Fibroblast of lung (primary cell): ENCODE measurements around the gene ZIM2. TPM values are rescaled to one million over a fixed set of nuclear protein-coding genes. Genes with fewer than 3 reads are reported as not detected.

Experiments used
- DNase-seq, 2 donors: peaks; one replicate each; pipeline versions ENCODE4 v3.0.0 to v3.0.0-alpha.2; 2010; ENCODE audit warnings: low read depth in 2 of 2
- H2AFZ ChIP-seq: 2 replicates; pipeline ENCODE4 v1.5.1; 2012; ENCODE audit warnings: low read length, control low read depth, inconsistent platforms
- H3K27ac ChIP-seq: 2 replicates; pipeline ENCODE4 v1.5.1; 2011; ENCODE audit warnings: low read length, control low read depth; ENCODE audit not compliant: insufficient read depth
- H3K27me3 ChIP-seq: 2 replicates; pipeline ENCODE4 v1.5.1; 2011; ENCODE audit warnings: mild to moderate bottlenecking, low read length; ENCODE audit not compliant: control insufficient read depth, insufficient read depth
- H3K36me3 ChIP-seq: 2 replicates; pipeline ENCODE4 v1.5.1; 2011; ENCODE audit warnings: low read length; ENCODE audit not compliant: control insufficient read depth, insufficient read depth
- H3K4me1 ChIP-seq: 2 replicates; pipeline ENCODE4 v1.5.1; 2011; ENCODE audit warnings: low read length; ENCODE audit not compliant: control insufficient read depth, insufficient read depth; ENCODE audit errors: extremely low read depth
- H3K4me2 ChIP-seq: 2 replicates; pipeline ENCODE4 v1.5.1; 2011; ENCODE audit warnings: low read length, control low read depth; ENCODE audit not compliant: insufficient read depth; ENCODE audit errors: extremely low read depth
- H3K4me3 ChIP-seq, 4 experiments: fragments of 200-600 bp in 1 of 4; sonication (generic) in 1 of 4; replicated peaks in 1 of 4; 2 replicates each; pipeline ENCODE4 v1.5.1; 2011 to 2016; ENCODE audit warnings: low read length in 4 of 4, low read depth in 3 of 4, mild to moderate bottlenecking in 3 of 4, control low read depth in 2 of 4, inconsistent platforms in 1 of 4, mixed read lengths in 1 of 4; ENCODE audit not compliant: insufficient read depth in 1 of 4; ENCODE audit errors: control extremely low read depth in 1 of 4
- H3K79me2 ChIP-seq: 2 replicates; pipeline ENCODE4 v1.5.1; 2012; ENCODE audit warnings: mild to moderate bottlenecking, low read length, inconsistent platforms; ENCODE audit not compliant: control insufficient read depth, insufficient read depth
- H3K9ac ChIP-seq: 2 replicates; pipeline ENCODE4 v1.5.1; 2011; ENCODE audit warnings: mild to moderate bottlenecking, low read length, control low read depth; ENCODE audit not compliant: insufficient read depth
- H3K9me3 ChIP-seq: 2 replicates; pipeline ENCODE4 v1.5.1; 2012; ENCODE audit warnings: low read depth, low read length; ENCODE audit not compliant: control insufficient read depth, insufficient read depth
- H4K20me1 ChIP-seq: 2 replicates; pipeline ENCODE4 v1.5.1; 2011; ENCODE audit warnings: low read length; ENCODE audit not compliant: control insufficient read depth, insufficient read depth; ENCODE audit errors: extremely low read depth
- CTCF ChIP-seq, 2 donors: IDR thresholded peaks in 1 of 2; conservative IDR thresholded peaks in 1 of 2; 1 replicate in 1 of 2; 2 replicates in 1 of 2; pipeline ENCODE4 v1.5.1; 2011 to 2012; ENCODE audit warnings: low read length in 2 of 2, control low read depth in 1 of 2, inconsistent platforms in 1 of 2, low read depth in 1 of 2, mild to moderate bottlenecking in 1 of 2
- EZH2 ChIP-seq: IDR thresholded peaks from 2 replicates; pipeline ENCODE4 v1.5.1; 2012; ENCODE audit warnings: low read length, control low read depth, mild to moderate bottlenecking; ENCODE audit errors: missing control alignments
- polyA plus RNA-seq, 2 donors: library from polyadenylated mRNA; depleted of rRNA in 1 of 2; stranded (reverse) in 1 of 2; unstranded in 1 of 2; fragments of >200 nt; gene quantifications; 2 replicates each; pipeline ENCODE4 v1.2.1, GENCODE V29; 2011 to 2012; ENCODE audit warnings: missing spikeins in 1 of 2
- total RNA-seq: library from RNA; depleted of rRNA; stranded (reverse); fragments of >200 nt; gene quantifications from 2 replicates; pipeline ENCODE4 v1.2.1, GENCODE V29; 2014

The ZIM2 gene
- total and polyA plus RNA-seq, 2 donors (not counting 1 experiment from before 2014, with no cell fraction given) = not detected

GRCh38 chr19:56760842-56761241, 79.7 kb downstream of the ZIM2 start:
- H3K27ac ChIP-seq = no peak overlapping the region
- no peak overlapping the region for H3K4me3 ChIP-seq
- H3K4me2 ChIP-seq = no peak overlapping the region
- H3K36me3 ChIP-seq = no peaks in the 10 kb centered on the region
- H3K9me3 ChIP-seq = no peaks in the 10 kb centered on the region
- H2AFZ ChIP-seq = no peak overlapping the region
- no peaks in the 10 kb centered on the region for H4K20me1 ChIP-seq
- H3K9ac ChIP-seq = no peak overlapping the region
- no peaks in the 10 kb centered on the region for H3K79me2 ChIP-seq
- DNase-seq = no peak
- no peaks in the 10 kb centered on the region for H3K4me1 ChIP-seq
- TF ChIP-seq CTCF (conservative IDR thresholded peaks at IDR 0.05 in 1 of 2, IDR thresholded peaks at IDR 0.05 in 1 of 2; ENCODE audit: low read depth in 1 of 2, low read length in 2 of 2) (no peak), EZH2 (no peak)
- H3K27me3 ChIP-seq = no peaks in the 10 kb centered on the region

GRCh38 chr19:56759531-56759930, 81.0 kb downstream of the ZIM2 start:
- Histone ChIP-seq H4K20me1 (no peaks in the 10 kb centered on the region), H3K9me3 (no peaks in the 10 kb centered on the region), H3K4me2 (no peak overlapping the region), H2AFZ (no peak overlapping the region), H3K27me3 (no peaks in the 10 kb centered on the region), H3K4me3 (no peak overlapping the region), H3K9ac (no peak overlapping the region), H3K27ac (no peak overlapping the region), H3K36me3 (no peaks in the 10 kb centered on the region), H3K79me2 (no peaks in the 10 kb centered on the region), H3K4me1 (no peaks in the 10 kb centered on the region)
- TF ChIP-seq CTCF (conservative IDR thresholded peaks at IDR 0.05 in 1 of 2, IDR thresholded peaks at IDR 0.05 in 1 of 2; ENCODE audit: low read depth in 1 of 2, low read length in 2 of 2) (no peak), EZH2 (no peak)
- no peak for DNase-seq

- Histone ChIP-seq H3K4me1 (no peaks in the 10 kb centered on the region), H2AFZ (no peak overlapping the region), H3K27ac (no peak overlapping the region), H4K20me1 (no peaks in the 10 kb centered on the region), H3K79me2 (no peaks in the 10 kb centered on the region), H3K36me3 (no peaks in the 10 kb centered on the region), H3K27me3 (no peaks in the 10 kb centered on the region), H3K4me2 (no peak overlapping the region), H3K9me3 (no peaks in the 10 kb centered on the region), H3K4me3 (no peak overlapping the region), H3K9ac (no peak overlapping the region)
- TF ChIP-seq EZH2 = no peak
- TF ChIP-seq CTCF (conservative IDR thresholded peaks at IDR 0.05 in 1 of 2, IDR thresholded peaks at IDR 0.05 in 1 of 2; ENCODE audit: low read depth in 1 of 2, low read length in 2 of 2) = no peak
- no peak for DNase-seq
Measured at GRCh38 chr19:56751078-56751489, 89.4 kb downstream of the ZIM2 start.
